WTC11 (cell line): Measurements from ENCODE around the gene MLPH. TPM values are rescaled to one million over a fixed set of nuclear protein-coding genes. Genes with fewer than 3 reads are reported as not detected.

Source experiments
- ATAC-seq: fragments of 200-7000 bp; cut with Tn5 transposase; 2 replicates; pipeline ENCODE4 v1.10.0; 2021; ENCODE audit warnings: mild to moderate bottlenecking, moderate library complexity
- CTCF ChIA-PET: fragments of 300-600 bp; sonication (Branson Sonifier 250); formaldehyde crosslinking; loops from one replicate; lab custom pipeline; 2021; ENCODE audit warnings: antibody characterized with exemption; lab: Charles Lee
- POLR2A ChIA-PET: fragments of 350-600 bp; sonication (Branson Sonifier 250); formaldehyde crosslinking; loops from one replicate; lab custom pipeline; 2021; ENCODE audit warnings: antibody characterized with exemption; lab: Charles Lee
- DNase-seq: peaks from one replicate; pipeline ENCODE4 v3.0.0; 2021; ENCODE audit warnings: low spot score
- H3K27ac Mint-ChIP-seq: 2 replicates; pipeline ENCODE4 v1.8.0; 2021; ENCODE audit warnings: mixed read lengths
- H3K27me3 Mint-ChIP-seq: 2 replicates; pipeline ENCODE4 v1.8.0; 2021; ENCODE audit warnings: low read depth, mild to moderate bottlenecking, moderate library complexity, mixed read lengths
- H3K36me3 Mint-ChIP-seq: 2 replicates; pipeline ENCODE4 v1.8.0; 2021; ENCODE audit warnings: mixed read lengths
- H3K4me1 Mint-ChIP-seq: 2 replicates; pipeline ENCODE4 v1.8.0; 2022; ENCODE audit warnings: mixed read lengths
- H3K4me3 Mint-ChIP-seq: 2 replicates; pipeline ENCODE4 v1.8.0; 2021; ENCODE audit warnings: mild to moderate bottlenecking, moderate library complexity, mixed read lengths
- H3K9me3 Mint-ChIP-seq: 2 replicates; pipeline ENCODE4 v1.8.0; 2021; ENCODE audit warnings: mixed read lengths
- CBFB ChIP-seq: sonication (generic); formaldehyde crosslinking; IDR thresholded peaks from 2 replicates; pipeline ENCODE4 v1.8.1; 2022; ENCODE audit warnings: mild to moderate bottlenecking, low read depth, missing genetic modification reagents
- ELF4 ChIP-seq: sonication (generic); formaldehyde crosslinking; IDR thresholded peaks from 2 replicates; pipeline ENCODE4 v1.8.1; 2022; ENCODE audit warnings: low read depth, mild to moderate bottlenecking, moderate library complexity, missing genetic modification reagents
- MXD4 ChIP-seq: fragments of 250-450 bp; sonication (Bioruptor Pico); IDR thresholded peaks from 2 replicates; pipeline ENCODE4 v1.8.0; 2021; ENCODE audit warnings: mild to moderate bottlenecking, moderate library complexity, borderline replicate concordance
- NFYB ChIP-seq: sonication (generic); formaldehyde crosslinking; conservative IDR thresholded peaks from 2 replicates; pipeline ENCODE4 v1.8.0; 2022; ENCODE audit warnings: low read depth, missing genetic modification reagents
- NR3C1 ChIP-seq: sonication (generic); formaldehyde crosslinking; conservative IDR thresholded peaks from 2 replicates; pipeline ENCODE4 v1.8.1; 2023; ENCODE audit warnings: low read depth, mild to moderate bottlenecking, missing genetic modification reagents
- OVOL2 ChIP-seq: fragments of 250-450 bp; sonication (Bioruptor Pico); IDR thresholded peaks from 2 replicates; pipeline ENCODE4 v1.9.0; 2021; ENCODE audit warnings: mild to moderate bottlenecking, borderline replicate concordance
- RELA ChIP-seq: sonication (generic); formaldehyde crosslinking; IDR thresholded peaks from 2 replicates; pipeline ENCODE4 v1.8.1; 2022; ENCODE audit warnings: missing genetic modification reagents, mild to moderate bottlenecking, borderline replicate concordance
- SOX15 ChIP-seq: fragments of 250-450 bp; sonication (Bioruptor Pico); IDR thresholded peaks from 2 replicates; pipeline ENCODE4 v1.9.0; 2021; ENCODE audit warnings: mild to moderate bottlenecking
- TCF7 ChIP-seq: sonication (generic); formaldehyde crosslinking; IDR thresholded peaks from 2 replicates; pipeline ENCODE4 v1.8.0; 2022; ENCODE audit warnings: mild to moderate bottlenecking, low read depth, missing genetic modification reagents, moderate library complexity
- TEAD4 ChIP-seq: sonication (generic); formaldehyde crosslinking; IDR thresholded peaks from 2 replicates; pipeline ENCODE4 v1.8.0; 2022; ENCODE audit warnings: mild to moderate bottlenecking, missing genetic modification reagents
- TP53 ChIP-seq: sonication (generic); formaldehyde crosslinking; IDR thresholded peaks from 2 replicates; pipeline ENCODE4 v1.8.1; 2023; ENCODE audit warnings: mild to moderate bottlenecking, missing genetic modification reagents
- ZNF121 ChIP-seq: sonication (generic); formaldehyde crosslinking; IDR thresholded peaks from 2 replicates; pipeline ENCODE4 v1.8.0; 2023; ENCODE audit warnings: missing genetic modification reagents
- ZNF219 ChIP-seq: sonication (generic); formaldehyde crosslinking; IDR thresholded peaks from 2 replicates; pipeline ENCODE4 v1.8.0; 2023; ENCODE audit warnings: missing genetic modification reagents, mild to moderate bottlenecking, borderline replicate concordance
- ZNF416 ChIP-seq: fragments of 250-450 bp; sonication (Bioruptor Pico); IDR thresholded peaks from 2 replicates; pipeline ENCODE4 v1.9.0; 2021; ENCODE audit warnings: mild to moderate bottlenecking, inconsistent platforms
- ZNF423 ChIP-seq: fragments of 250-450 bp; sonication (Bioruptor Pico); IDR thresholded peaks from 2 replicates; pipeline ENCODE4 v2.1.2; 2022; ENCODE audit warnings: mild to moderate bottlenecking, moderate library complexity
- ZNF671 ChIP-seq: fragments of 250-450 bp; sonication (Bioruptor Pico); IDR thresholded peaks from 2 replicates; pipeline ENCODE4 v1.8.0; 2021; ENCODE audit warnings: mild to moderate bottlenecking
- total RNA-seq: library from RNA; stranded (reverse); gene quantifications from 3 replicates; pipeline ENCODE4 v1.2.3, GENCODE V29; 2021
- TF ChIP-seq, protein P1 (sequence below): sonication (generic); formaldehyde crosslinking; IDR thresholded peaks from 2 replicates; pipeline ENCODE4 v1.8.1; 2022; ENCODE audit warnings: mild to moderate bottlenecking, moderate library complexity, missing genetic modification reagents
- TF ChIP-seq, protein P2 (sequence below): sonication (generic); formaldehyde crosslinking; IDR thresholded peaks from 2 replicates; pipeline ENCODE4 v1.8.0; 2023; ENCODE audit warnings: missing genetic modification reagents, mild to moderate bottlenecking, borderline replicate concordance

Gene MLPH
- total RNA-seq, 1 experiment from 2014 or later = 10.3 TPM

DNA sequence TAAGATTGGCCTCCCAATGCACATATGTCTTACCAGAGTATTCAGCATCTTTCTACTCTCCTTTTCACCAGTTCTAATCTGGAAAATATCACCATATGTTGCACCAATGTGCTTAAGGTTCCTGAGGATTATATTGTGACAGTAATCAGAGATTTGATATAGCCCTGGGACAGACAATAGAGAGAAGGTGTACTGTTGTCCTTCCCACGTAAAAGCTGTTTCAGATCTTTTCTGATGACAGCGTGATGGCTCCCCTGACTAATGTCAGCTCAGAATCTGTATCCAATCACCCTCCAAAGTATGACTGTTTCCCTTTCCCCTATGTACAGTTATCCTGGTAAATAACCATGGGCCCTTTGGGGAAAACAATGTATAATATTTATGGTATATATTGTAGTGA lies 9.0 kb upstream of the MLPH start:
- H3K4me3 Mint-ChIP-seq = no peak overlapping the region
- ChIA-PET CTCF (no interaction called here), POLR2A (no interaction called here)
- no peak for DNase-seq
- H3K9me3 Mint-ChIP-seq = no peaks in the 10 kb centered on the region
- TF ChIP-seq NFYB (CRISPR knock-in tag) (no peak), TCF7 (CRISPR knock-in tag) (no peak)
- peaks cover 14% of the 10 kb centered on the region for H3K4me1 Mint-ChIP-seq
- H3K36me3 Mint-ChIP-seq = no peaks in the 10 kb centered on the region
- H3K27ac Mint-ChIP-seq = no peak overlapping the region
- peaks cover 66% of the 10 kb centered on the region for H3K27me3 Mint-ChIP-seq
- ATAC-seq = no peak

DNA sequence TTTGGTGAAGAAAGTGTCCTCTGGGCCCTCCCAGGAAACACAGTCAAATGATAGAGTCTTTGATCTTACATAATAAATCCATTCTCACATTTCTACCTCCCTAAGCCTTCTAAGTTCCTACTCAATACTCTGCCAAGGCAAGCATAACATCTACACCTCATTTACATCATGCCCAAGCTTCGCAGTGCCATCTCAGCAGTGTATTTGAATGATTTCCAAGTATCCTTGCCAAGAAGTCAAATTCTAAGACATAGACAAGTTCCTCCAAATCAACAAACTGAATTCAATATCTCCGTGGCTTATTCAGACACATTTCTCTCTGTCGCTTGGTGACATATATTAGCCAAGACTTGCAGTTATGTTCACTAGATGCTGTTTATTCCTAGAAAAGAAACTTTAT lies 8.1 kb upstream of the MLPH start:
- Mint-ChIP-seq H3K9me3 (no peaks in the 10 kb centered on the region), H3K4me3 (no peak overlapping the region), H3K27ac (no peak overlapping the region), H3K36me3 (no peaks in the 10 kb centered on the region), H3K4me1 (peaks cover 14% of the 10 kb centered on the region), H3K27me3 (peaks cover 69% of the 10 kb centered on the region)
- POLR2A ChIA-PET = no interaction called here
- no peak for DNase-seq
- CTCF ChIA-PET = no interaction called here
- no peak for TF ChIP-seq ZNF121 (CRISPR knock-in tag)
- TF ChIP-seq ZNF219 (CRISPR knock-in tag) = no peak
- TF ChIP-seq, all 79 proteins: peak for 0
- ATAC-seq = no peak

DNA sequence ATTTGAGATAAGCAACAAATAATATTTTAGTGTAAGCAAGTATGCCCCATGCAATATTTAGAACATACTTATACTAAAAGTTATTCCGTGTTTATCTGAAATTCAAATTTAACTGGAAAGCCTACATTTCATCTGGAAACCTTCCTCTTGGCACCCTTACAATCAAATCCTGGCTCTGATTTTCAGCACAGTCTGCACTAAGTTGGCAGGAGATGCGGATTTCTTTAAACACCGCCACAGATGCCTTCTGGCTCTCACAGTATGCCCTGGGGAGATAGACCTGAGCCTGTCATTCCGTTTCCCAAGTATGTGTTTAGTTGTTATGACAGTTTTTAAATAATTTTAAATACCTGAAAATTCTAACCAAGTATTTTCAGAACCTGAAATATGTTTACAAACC lies 7.3 kb upstream of the MLPH start:
- ATAC-seq (no peak), DNase-seq (no peak)
- Mint-ChIP-seq H3K27ac (no peak overlapping the region), H3K36me3 (no peaks in the 10 kb centered on the region), H3K4me3 (no peak overlapping the region), H3K27me3 (peaks cover 77% of the 10 kb centered on the region), H3K4me1 (peaks cover 11% of the 10 kb centered on the region), H3K9me3 (no peaks in the 10 kb centered on the region)
- ChIA-PET CTCF (no interaction called here), POLR2A (no interaction called here)
- TF ChIP-seq ZNF671 (no peak), TP53 (no peak), CBFB (CRISPR knock-in tag) (no peak), ZNF423 (CRISPR knock-in tag) (no peak), RELA (CRISPR knock-in tag) (no peak), ELF4 (CRISPR knock-in tag) (no peak), OVOL2 (CRISPR knock-in tag) (no peak), MXD4 (CRISPR knock-in tag) (no peak), NR3C1 (no peak), ZNF416 (CRISPR knock-in tag) (no peak), TEAD4 (CRISPR knock-in tag) (no peak), ZNF219 (CRISPR knock-in tag) (no peak), SOX15 (no peak)
- TF ChIP-seq, protein P1, sequence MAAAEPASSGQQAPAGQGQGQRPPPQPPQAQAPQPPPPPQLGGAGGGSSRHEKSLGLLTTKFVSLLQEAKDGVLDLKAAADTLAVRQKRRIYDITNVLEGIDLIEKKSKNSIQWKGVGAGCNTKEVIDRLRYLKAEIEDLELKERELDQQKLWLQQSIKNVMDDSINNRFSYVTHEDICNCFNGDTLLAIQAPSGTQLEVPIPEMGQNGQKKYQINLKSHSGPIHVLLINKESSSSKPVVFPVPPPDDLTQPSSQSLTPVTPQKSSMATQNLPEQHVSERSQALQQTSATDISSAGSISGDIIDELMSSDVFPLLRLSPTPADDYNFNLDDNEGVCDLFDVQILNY (CRISPR knock-in tag) = no peak
- TF ChIP-seq, protein P2, sequence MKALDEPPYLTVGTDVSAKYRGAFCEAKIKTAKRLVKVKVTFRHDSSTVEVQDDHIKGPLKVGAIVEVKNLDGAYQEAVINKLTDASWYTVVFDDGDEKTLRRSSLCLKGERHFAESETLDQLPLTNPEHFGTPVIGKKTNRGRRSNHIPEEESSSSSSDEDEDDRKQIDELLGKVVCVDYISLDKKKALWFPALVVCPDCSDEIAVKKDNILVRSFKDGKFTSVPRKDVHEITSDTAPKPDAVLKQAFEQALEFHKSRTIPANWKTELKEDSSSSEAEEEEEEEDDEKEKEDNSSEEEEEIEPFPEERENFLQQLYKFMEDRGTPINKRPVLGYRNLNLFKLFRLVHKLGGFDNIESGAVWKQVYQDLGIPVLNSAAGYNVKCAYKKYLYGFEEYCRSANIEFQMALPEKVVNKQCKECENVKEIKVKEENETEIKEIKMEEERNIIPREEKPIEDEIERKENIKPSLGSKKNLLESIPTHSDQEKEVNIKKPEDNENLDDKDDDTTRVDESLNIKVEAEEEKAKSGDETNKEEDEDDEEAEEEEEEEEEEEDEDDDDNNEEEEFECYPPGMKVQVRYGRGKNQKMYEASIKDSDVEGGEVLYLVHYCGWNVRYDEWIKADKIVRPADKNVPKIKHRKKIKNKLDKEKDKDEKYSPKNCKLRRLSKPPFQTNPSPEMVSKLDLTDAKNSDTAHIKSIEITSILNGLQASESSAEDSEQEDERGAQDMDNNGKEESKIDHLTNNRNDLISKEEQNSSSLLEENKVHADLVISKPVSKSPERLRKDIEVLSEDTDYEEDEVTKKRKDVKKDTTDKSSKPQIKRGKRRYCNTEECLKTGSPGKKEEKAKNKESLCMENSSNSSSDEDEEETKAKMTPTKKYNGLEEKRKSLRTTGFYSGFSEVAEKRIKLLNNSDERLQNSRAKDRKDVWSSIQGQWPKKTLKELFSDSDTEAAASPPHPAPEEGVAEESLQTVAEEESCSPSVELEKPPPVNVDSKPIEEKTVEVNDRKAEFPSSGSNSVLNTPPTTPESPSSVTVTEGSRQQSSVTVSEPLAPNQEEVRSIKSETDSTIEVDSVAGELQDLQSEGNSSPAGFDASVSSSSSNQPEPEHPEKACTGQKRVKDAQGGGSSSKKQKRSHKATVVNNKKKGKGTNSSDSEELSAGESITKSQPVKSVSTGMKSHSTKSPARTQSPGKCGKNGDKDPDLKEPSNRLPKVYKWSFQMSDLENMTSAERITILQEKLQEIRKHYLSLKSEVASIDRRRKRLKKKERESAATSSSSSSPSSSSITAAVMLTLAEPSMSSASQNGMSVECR = no peak
